MV-4-11 (cell line): ENCODE data around the gene MTHFSD.

Source experiments
- DNase-seq: peaks from one replicate; lab custom pipeline; 2025; lab: John Stamatoyannopoulos, UW

MTHFSD gene

DNA sequence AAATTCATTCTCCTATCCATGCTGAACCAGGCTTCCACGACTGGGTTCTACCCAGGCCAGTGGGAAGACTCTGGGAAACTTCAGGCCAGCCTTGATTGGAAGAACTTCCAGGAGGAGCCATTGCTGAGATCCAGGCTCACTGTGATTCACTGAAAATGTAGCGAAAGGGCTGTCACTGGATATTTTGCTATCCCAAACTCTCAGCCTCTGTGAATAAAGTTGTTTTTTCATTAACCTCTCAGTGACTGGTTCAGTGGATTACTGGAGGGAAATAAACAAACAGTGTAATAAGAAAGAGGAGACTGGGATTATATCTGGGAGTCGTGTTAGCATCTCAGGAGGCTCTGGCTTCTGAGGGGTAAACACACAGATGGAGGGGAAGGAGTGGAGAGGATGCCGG lies 26.4 kb upstream of the MTHFSD start:
- no peak for DNase-seq

GRCh38 chr16:86580791-86581170 lies 25.7 kb upstream of the MTHFSD start:
- DNase-seq, result no peak

DNA sequence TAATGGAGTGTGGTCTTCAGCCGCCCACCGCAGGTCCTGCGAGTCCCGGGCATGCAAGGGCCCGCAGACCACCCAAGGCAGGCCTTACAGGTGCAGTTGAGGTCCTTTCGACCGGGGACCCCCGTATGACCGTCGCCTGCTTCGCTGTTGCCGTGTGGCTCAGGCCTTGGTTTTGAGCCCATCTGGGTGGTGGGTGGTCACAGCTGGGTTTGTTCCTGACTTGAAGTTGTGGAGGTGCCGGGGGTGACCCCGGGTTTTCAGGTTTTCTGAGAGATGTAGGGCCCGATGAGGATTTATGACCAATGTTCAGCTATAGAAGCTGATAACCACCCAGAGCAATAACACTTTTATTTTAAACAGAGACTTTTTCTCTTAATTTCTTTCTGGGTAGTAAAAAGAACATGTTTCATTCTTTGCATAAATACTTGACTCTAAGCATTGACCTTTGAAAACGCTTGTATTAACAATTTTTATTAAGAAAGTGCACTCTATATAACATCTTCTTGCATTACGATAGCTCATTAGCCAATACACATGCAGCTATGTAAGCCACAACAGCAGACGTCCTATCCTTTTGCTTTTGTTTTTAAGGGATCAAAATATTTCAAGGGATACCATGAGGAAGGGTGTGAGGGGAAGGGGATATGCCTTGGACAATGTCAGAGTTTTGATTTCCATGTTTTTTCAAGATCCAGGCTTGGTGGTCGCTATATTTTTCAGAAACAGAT lies 25.2 kb upstream of the MTHFSD start:
- DNase-seq, result no peak

GRCh38 chr16:86579268-86580062 lies 24.4 kb upstream of the MTHFSD start:
- no peak for DNase-seq

- DNase-seq, result no peak
These were observed 23.7 kb upstream of the MTHFSD start for GRCh38 chr16:86578611-86579267.

- DNase-seq, result no peak
These were observed 23.1 kb upstream of the MTHFSD start, which contains the start of gene FOXL1 for GRCh38 chr16:86578061-86578599. Gene FOXL1, plus strand, starts transcription at chr16:86578549. Its CDS starts 175 bp downstream, at chr16:86578724.

DNA sequence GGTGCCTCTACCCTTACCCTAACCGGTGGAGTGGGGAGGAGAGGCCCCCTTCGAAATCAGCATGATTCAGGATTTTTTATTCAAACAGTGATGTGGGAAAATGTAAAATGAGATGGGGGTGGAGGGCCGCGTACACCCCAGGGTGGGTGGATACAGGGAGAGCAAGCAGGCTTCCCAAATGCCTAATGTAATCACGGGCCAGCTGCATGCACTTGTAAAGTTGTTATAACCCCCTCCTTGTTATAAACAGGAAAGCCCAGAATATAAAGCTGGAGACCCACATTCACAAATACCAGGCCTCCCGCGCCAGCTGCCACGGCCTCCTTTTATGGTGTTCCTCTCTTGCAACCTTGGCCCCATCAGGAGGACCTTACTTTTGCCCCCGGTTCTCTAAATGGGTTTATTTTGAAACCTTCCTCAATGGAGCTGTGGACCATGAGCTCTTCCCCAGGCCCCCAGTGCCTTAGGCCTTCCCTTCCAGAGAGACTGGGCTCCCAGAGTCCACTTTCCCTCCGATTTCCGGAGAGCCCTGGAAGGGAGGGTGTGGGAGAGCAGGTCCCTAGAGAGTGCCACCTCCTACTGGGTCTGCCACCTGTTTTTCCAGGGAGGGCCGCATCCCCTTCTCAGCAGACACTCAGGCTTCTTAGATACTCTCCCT lies 22.4 kb upstream of the MTHFSD start:
- no peak for DNase-seq

- no peak for DNase-seq
These were observed 21.7 kb upstream of the MTHFSD start for GRCh38 chr16:86576591-86577313.

GRCh38 chr16:86575754-86576557 lies 20.9 kb upstream of the MTHFSD start:
- DNase-seq, result peak; percentile 77

DNA sequence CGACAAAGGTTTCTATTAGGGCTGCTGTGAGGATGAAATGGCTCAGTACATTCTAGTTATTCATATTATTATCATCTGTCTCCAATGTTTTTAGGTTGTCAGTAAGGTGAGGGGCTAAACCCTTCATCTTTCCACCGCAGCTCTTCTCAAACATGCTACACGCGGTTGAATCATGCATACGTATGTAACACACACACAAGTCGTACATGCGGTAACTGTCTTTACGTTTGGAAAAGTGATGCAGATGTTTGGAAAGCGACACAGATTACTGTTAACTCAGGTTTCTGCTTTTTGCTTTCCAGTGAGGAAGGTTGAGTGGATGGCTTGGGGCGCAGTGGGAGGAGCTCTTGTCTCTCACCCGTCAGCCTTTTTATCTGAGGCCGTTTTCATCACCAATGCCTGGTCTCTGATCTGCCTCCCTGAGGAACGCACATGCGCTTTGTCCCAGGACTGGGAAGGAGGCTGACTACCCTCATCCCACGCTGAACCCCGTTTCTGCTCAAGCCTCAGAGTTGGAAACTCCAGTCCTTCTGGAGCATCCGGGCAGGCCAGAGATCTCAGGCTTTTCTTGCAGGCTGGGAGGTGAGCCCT lies 20.2 kb upstream of the MTHFSD start:
- DNase-seq, result no peak

DNA sequence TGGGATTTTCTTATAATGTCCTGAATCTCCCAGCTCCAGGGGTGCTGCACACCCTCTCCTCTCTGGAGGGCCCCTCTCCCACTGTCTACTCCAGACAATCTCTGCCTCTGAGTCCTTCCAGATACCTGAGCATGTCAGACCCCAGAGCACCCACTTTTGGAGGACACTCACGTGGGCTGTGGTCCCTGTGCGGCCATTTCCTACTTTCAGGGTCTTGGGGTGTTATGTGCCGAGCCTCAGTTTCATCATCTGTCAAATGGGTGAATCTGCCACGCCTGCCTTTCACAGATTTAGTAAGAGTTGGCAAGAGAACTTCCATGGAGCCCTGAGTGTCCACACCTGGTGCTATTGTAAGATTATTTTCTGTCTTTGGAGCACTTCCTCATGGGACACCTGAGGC lies 19.6 kb upstream of the MTHFSD start:
- DNase-seq, result no peak

- DNase-seq, result no peak
These were observed 18.8 kb upstream of the MTHFSD start for GRCh38 chr16:86573646-86574508.

GRCh38 chr16:86573215-86573614 lies 18.2 kb upstream of the MTHFSD start:
- DNase-seq, result no peak

DNA sequence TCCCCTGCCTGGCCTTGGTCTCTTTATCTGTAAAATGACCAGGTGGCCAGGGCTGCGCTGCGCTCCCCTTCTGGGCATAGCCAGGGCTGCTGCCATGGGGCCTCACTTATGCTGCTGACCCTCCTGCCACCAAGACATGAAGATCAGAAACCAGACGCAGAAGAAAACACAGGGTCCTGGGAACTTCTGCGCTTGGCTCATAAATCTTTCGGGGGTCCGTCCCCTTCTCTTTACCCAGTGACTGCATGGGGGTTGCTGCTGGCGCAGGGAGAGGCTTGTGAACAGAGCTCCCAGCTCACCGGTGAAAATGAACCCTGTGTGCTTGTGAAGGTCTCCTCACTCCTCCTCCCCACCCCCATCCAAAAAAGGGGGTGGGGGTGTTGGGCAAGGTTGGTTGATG lies 17.6 kb upstream of the MTHFSD start:
- no peak for DNase-seq

GRCh38 chr16:86572041-86572521 lies 17.0 kb upstream of the MTHFSD start:
- no peak for DNase-seq

DNA sequence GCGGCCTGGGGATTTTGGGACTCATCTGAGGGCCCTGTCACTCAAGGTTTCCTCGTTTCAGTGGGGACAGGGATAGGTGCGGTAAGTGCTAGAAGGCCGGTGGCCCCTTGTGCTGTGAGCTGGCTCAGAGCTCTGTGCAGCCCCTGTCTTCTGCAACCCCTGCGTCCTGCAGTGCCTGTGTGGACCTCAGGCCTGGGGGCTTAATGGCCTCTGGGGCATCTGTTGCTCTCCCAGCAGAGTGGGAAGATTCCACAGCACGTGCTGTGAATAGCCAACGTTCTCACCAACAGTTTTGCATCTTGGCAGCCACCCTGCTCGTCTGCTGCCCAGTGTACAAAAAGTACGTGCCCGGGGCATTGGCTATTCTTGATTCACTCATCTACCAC lies 16.5 kb upstream of the MTHFSD start:
- no peak for DNase-seq

- DNase-seq, result no peak
These were observed 15.8 kb upstream of the MTHFSD start for GRCh38 chr16:86570558-86571529.
